Skeletal muscle cell (primary cell): ENCODE results near the gene MYH10.
A peak's percentile ranks its signal among the peaks of the same experiment; 100 is the strongest.

Experiments
- DNase-seq: peaks from one replicate; pipeline ENCODE4 v3.0.0-alpha.2; 2010; ENCODE audit warnings: low read depth
- H3K4me3 ChIP-seq: 2 replicates; pipeline ENCODE4 v1.5.1; 2011; ENCODE audit warnings: low read depth, mild to moderate bottlenecking, control low read depth, low read length, moderate library complexity

Gene MYH10

DNA sequence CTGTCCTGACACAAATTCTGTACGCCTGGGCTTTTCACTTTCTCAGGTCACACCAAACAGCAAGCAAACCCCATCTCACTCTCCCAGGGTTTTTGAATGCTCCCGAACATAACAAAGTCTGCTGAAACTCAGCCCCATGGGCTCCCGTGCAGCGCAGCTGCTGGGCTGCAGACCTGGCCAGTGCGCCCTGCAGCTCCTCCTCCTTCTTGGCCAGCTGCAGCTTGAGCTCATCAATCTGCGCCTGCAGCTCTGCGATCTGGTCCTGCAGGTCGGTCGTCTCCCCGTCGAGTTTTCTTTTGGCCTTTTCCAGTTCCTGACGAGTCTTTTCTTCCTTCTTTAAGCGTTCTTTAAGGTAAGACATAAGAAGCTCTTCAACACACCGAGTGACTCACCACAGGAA, 124.4 kb downstream of the MYH10 start:
- peak; percentile 11 for DNase-seq
- no peak overlapping the region for H3K4me3 ChIP-seq

DNA sequence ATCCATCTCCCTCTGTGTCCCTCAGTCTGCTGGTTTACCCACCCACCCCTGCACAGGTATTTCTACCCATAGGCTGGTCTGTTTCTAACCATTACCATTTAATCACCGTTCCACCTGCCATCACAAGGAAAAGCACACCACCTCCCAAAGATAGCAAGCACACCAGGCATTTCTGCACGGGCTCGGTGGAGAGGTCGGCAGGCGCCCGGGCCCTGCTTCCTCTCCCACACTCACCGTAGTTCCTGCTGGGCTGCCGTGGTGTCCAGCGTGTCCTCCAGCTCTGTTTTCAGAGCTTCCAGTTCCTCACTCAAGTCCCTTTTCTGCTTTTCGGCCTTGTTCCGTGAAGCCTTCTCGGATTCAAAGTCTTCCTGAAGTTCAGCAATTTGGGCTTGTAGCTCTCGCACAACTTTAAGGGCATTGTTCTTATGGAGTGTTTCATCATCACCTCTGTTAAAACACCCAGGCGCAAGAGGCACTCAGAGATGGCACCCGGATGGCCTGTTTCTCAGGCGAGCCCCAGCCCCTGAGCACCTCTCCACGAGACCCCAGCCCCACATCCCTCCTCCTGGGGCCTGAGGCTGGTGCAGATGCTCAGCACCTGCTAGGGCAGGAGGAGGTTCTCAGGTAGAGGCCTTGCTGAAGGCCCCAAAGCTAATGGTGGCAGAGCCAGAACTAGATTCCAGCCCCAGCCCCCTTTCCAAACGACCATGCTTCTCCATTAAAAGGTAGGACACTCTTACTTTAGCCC, 125.9 kb downstream of the MYH10 start:
- no peak for DNase-seq
- no peak overlapping the region for H3K4me3 ChIP-seq

DNA sequence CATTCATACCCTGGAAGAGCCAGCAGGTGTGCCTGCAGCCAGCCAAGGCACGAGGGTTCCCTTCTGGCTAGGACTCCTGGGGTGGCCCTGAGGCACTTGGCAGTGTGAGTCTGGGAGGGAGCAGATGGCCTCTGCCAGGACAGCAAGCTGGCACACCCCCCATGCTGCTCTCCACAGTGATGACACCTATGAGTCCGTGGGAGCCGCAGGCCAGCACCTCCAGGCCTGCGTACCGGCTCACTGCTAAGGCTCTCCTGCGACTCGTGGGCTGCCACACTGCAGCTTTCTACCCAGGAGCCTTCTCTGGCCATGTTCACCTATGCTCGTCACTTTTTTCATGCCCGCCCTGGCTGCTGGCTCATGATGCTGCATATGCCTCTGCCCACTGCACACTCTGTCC, 126.7 kb downstream of the MYH10 start:
- H3K4me3 ChIP-seq: no peak overlapping the region
- DNase-seq: no peak

DNA sequence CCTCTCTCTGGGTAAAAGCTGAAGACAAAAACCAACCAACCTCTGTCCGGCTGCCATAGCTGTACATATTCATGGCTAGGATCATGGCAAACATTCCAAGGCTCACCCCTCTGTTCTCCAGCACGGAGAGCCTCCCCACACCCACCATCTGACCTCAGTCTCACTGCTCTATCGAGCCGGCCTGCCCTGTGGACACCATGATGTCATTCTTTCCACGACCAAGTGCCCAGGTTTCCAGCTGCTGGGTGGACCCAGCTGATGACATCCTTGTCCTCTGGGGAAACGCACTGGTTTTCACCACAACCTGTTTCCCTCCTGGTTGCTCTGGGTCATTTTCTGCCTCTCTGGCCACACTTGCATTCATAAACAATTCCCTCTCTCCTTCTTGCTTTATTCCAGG, 127.2 kb downstream of the MYH10 start:
- H3K4me3 ChIP-seq: no peak overlapping the region
- DNase-seq: no peak

DNA sequence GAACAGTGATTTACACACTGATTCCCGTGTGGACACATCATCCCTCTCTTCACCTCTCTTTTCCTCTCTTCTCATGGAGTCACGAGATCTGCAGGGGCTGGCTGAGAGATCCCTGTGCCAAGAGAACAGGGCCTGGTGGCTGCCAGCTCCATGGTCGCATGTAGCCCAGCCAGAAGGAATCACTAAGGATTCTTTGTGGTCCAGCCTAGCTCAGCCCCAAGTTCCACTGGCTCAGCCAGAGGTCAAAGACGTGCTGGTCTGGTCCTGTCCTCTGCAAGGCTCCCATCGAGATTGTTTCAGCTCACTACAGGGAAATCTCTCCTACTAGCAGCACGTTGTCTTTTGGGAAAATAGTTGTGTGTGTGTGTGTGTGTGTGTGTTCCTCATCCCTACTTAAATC, 128.4 kb downstream of the MYH10 start:
- no peak for DNase-seq
- H3K4me3 ChIP-seq: no peak overlapping the region

DNA sequence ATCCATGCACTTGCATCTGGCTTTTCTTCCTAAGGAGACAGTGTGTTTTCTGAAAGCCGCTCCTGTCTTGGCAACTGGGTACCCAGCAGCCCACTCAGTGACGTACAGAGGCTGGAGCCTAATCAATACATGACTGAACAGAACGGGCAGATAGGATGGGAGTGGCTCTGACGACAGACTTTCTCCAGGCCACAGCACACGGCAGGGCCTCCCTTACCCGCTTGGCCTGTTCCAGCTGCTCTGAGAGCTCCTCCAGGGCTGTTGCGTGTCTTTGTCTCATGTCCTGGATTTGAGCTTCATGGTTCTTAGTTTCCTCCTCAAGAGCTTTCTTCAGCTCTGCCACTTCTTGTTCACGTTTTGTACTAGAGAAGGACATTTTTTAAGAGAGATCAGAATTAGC, 129.9 kb downstream of the MYH10 start:
- DNase-seq: no peak
- H3K4me3 ChIP-seq: no peak overlapping the region

DNA sequence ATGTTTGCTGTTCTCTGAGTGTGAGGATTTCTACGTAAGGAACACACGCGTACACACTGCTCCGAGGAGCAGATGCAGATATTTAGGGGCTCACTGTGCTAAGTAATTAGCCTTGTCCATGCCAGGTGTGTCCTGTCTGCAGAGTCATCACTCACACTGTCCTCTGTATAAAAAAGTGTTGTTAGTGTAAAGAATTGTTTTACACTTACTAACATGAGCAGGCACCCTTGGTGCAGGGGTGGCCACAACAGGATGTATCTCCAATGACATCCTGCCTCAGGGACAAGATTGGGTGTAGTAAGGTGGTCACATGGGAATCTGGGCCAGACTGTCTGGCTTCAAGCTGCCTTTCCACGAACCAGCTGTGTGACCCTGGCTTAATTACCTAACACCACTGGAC, 130.9 kb downstream of the MYH10 start:
- H3K4me3 ChIP-seq: no peak overlapping the region
- no peak for DNase-seq

DNA sequence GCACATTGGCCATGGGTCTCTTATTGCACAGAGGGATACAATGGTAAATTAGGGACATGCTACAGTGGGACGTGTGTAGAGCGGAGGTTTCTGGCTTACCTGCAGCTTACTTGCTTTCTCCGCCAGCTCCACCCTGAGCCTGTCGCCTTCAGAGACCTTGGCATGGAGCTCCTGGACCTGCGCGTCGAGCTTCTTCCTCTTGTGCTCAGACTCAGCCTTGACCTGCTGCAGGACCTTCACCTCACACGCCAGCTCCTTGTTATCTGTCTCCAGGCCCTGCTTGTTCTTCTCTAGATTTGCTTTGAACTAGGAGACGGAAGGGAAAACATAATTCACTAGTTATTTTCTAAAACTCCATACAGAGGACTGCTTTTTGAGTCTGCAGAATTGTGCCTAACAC, 131.4 kb downstream of the MYH10 start:
- DNase-seq: no peak
- no peak overlapping the region for H3K4me3 ChIP-seq

DNA sequence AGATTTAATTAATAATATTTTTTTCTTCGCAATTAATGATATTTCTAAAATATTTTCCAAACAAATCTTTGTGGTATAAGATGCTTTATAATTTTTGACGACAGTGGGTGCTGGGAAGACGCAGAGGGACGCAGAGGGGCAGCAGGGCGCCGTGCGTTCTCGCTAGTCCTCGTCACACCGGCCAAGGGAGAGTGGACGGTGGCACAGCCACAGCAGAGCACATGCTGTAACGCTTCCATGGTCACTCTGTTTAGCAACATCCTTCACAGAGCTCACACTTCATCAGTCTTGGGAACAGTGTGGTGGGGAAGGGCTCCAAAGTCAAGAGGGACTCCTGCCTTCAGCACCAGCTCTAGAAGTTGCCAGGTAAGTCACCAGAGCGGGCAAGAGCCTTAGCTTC, 134.4 kb downstream of the MYH10 start:
- H3K4me3 ChIP-seq: no peak overlapping the region
- DNase-seq: no peak

DNA sequence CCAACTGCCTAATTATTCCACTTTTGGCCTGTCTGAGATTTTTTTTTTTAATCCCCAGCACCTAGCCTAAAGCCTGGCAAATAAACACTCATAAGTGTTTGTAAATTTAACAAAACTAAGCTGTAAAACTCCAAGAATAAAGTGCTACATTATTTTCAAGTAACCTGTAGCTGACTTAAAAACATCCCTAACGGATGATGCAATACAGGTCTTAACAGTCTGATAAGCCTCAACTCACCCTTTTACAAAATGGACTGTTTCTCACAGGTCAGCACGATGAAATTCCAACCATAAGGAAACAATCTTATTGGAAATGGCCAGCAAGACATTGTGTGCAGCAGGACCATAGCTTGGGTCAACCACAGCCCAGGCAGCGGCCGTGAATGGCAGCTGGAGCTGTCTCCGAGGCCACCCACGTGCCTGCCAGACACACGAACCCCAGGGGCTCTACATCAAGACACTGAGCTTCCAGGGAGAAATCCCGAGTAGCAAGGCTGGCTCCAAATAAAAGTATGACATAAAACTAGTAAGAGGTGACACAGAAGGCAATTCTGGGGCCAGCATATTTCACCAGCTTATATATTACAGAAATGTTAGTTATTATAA, 135.9 kb downstream of the MYH10 start:
- DNase-seq: no peak
- H3K4me3 ChIP-seq: no peak overlapping the region

DNA sequence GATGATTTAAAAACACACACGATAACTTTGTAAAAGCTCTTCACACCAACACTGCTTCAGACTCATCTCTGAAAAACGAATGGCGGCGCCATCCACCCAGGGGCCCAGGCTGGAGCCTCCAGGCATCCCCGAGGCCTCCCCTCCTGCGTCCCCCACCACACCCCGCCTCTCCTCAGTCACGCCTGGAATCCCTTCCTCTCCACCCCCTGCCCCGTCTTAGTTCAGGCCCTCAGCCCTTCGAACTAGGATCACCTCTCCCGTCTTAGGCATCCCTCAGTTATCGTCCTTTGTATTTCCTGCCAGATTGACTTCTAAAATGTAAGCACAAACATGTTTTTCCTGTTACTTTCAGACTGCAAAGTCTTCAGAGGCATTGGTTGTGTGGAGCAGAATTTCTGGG, 136.5 kb downstream of the MYH10 start:
- H3K4me3 ChIP-seq: no peak overlapping the region
- no peak for DNase-seq

DNA sequence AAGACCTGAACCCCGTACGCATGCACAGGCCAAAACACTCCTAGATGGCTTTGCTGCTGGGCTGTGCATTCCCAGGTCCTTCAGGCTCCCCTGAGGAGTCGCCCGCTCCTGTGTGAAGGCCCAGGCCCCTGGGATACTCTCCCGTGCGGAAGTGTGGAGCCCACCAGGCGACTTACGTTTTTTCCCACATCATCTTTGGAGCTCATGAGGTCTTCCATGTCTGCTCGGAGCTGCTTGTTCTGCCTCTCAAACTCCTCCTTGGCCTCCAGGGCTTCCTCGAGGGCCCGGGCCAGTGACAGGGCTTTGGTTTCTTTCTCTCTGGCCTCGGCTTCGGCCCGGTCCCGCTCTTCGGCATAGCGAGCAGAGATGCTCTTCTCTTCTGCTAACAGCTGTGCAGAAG, 138.4 kb downstream of the MYH10 start:
- H3K4me3 ChIP-seq: no peak overlapping the region
- DNase-seq: no peak

DNA sequence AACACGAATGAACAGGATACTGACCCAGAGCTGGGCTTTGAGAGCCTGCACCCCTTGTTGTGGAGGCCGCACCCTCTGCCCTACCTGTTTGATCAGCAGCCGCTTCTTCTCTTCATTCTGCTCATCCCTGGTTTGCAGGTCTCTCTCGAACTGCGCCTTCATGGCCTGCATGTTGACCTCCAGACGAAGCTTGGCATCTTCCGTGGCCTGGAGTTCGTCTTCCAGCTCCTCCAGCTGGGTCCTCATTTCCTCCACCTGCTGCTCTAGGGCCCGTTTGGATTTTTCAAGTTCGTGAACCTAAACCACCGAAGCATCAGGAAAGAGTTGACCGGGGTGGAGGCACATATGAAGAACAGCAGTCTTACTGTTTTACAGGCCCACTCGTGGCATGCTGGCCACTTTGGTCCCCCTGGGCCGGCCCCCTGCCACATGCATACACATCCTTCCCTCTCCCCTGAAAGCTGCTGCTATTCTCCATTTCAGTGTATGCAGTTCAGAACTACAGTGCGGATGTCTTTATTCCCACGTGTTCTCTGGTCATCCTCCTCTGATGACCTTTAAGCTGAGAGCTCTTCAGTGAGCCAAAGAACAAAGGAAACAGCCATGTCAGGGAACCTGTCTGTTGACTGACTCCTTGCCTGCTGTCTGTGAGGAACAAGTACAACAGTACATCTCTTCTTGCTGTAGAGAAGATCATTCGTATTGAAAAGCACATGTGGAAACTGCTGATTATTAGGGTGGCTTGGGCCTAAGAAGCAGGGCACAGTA, 140.1 kb downstream of the MYH10 start:
- DNase-seq: no peak
- no peak overlapping the region for H3K4me3 ChIP-seq

DNA sequence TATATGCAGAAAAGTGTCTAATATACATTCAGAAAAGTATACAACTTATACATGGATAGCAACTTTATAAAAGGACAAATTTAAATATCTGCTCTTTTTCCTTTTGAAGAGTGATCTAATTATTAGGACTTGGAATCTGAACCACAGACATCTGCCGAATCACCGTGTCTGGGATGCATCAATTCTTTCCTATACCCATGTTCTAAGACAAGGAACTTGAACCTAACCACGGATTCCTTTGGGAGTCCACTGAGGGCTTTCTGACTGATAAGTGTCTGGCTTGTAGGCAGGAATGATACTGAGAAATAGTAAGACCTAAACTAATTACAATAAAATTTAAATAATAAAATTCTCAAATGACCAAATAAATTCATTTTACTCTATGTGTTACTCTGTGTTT, 140.7 kb downstream of the MYH10 start:
- peak; percentile 18 for DNase-seq
- no peak overlapping the region for H3K4me3 ChIP-seq

DNA sequence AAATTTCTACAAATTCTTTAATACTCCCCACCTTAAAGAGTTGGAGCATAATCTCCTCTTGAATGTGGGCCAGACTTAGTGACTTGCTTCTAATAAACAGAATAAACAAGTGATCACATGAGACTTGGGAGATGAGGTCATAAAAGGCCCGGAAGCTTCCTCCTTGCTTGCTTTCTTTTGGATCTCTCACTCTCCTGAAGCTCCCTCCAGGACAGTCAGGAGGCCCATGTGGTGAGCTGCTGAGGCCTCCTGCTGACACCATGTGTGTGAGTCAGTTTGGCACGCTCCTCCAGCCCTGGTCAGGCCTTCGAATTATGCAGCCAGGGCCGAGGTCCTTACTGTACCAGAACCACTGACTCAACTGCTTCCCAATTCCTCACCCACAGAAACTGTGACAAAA, 141.6 kb downstream of the MYH10 start:
- H3K4me3 ChIP-seq: no peak overlapping the region
- DNase-seq: peak; percentile 85

DNA sequence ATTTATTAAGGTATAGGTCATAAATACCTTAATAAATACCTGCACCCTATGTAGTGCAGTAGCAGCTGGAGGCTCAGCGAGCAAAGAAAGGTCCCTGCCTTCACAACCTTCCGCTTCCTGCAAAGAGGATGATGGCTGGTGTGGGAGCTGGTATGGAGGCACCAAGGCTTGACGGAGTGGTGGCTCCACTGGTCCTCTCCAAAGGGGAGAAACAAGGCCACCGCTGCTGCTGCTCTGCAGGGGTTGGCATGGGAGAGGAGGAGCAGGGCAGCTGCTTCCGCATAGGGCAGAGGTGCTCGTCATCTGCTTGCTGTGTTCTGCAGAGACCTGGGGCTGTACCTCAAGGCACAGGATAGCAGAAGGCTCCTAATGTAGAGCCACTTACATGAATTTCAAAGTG, 142.0 kb downstream of the MYH10 start:
- DNase-seq: no peak
- no peak overlapping the region for H3K4me3 ChIP-seq

DNA sequence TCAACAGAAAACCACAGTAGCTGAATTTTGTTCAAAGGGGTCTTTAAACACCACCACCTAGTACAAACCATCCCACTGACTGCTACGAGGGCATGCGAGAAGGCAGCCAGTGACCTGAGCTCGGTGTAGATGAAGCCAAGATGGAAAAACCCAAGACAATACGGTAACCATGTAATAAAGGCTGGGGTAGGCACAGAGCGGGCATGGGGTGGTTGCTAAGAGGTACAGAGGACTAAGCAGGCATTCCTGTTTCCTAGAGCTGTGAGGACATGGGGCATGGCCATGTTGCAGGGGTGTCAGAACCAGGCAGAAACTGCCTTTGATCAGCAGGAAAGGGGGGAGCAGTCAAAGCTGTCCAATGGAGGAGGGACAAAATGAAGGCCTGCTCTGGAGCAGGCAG, 142.8 kb downstream of the MYH10 start:
- DNase-seq: no peak
- H3K4me3 ChIP-seq: no peak overlapping the region

DNA sequence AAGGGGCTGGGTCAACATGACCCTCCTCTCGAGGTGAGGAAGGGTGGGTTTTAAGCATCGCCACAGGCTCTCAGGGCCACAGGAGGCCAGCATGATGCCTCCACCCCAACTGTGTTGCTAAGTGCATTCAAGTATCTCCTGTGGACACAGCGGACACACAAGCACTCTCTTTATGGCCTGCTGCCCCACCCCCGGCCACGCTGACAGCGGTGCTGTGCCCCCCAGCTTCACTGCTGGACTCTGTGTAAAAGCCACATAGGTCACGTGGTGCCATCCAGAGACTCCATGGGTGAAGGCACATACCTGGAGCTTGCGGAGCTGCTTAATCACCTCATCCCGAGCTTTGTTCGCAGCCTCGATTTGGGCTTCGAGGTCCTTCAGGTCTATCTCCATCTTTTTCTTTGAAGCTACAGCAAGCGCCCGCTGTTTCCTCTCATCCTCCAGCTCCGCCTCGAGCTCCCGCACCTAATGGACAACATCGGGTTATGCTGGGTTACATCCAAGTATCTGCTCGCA, 143.3 kb downstream of the MYH10 start:
- DNase-seq: no peak
- H3K4me3 ChIP-seq: no peak overlapping the region

DNA sequence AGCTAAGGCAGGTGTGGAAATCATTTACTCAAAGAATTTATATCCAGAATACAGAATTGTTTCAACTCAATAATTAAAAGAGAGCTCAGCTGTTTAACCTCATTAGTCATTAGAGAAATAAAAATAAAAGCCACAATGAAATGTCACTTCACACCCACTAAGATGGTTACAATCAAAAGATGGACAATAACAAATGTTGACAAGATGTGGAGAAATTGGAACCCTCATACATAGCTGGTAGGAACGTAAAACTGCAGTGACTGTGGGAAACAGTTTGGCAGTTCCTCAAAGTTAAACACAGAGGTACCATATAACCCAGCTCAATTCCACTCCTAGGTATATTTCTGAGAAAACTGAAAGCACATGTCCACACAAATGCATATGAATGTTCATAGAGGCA, 145.0 kb downstream of the MYH10 start:
- DNase-seq: no peak
- no peak overlapping the region for H3K4me3 ChIP-seq

DNA sequence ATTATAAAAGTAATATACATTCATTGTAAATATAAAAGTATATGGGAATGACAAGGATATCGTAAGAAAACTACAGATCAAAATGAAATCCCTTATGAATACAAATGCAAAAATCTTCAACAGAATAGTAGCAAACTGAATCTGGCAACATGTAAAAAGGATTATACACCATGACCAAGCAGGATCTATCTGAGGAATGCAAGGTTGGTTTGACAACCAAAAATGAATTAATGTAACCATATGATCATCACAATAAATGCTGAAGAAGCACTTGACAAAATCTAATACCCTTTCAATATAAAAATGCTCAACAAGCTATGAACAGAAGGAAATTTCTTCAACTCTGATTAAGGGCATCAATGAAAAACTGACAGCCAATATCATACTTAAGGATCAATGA, 146.1 kb downstream of the MYH10 start:
- H3K4me3 ChIP-seq: no peak overlapping the region
- DNase-seq: no peak

DNA sequence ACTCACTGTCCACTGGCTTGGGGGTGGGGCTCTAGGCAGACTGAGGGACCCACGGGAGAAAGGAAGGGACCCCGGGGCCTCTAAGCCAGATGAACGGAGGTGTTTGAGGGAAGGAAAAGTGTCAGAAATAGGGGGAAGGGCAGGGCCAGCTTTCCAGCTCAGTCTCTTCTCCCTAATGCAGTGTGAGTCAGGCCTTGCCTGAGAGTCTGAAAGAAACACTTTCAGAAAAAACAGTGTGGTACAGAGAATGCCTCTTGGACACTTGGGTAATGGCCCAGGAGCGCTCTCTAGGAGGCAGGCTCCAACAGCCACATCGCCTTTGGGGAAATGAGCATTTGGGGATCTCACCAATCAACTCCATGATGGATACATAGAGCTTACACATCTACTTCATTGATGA, 148.0 kb downstream of the MYH10 start:
- no peak overlapping the region for H3K4me3 ChIP-seq
- no peak for DNase-seq
